Kidney glomerular epithelial cell (primary cell): ENCODE results near the gene NUP54.
A peak's percentile ranks its signal among the peaks of the same experiment; 100 is the strongest.

Experiments used
- DNase-seq: peaks from one replicate; lab custom pipeline; 2025; lab: John Stamatoyannopoulos, UW

The NUP54 gene

DNA sequence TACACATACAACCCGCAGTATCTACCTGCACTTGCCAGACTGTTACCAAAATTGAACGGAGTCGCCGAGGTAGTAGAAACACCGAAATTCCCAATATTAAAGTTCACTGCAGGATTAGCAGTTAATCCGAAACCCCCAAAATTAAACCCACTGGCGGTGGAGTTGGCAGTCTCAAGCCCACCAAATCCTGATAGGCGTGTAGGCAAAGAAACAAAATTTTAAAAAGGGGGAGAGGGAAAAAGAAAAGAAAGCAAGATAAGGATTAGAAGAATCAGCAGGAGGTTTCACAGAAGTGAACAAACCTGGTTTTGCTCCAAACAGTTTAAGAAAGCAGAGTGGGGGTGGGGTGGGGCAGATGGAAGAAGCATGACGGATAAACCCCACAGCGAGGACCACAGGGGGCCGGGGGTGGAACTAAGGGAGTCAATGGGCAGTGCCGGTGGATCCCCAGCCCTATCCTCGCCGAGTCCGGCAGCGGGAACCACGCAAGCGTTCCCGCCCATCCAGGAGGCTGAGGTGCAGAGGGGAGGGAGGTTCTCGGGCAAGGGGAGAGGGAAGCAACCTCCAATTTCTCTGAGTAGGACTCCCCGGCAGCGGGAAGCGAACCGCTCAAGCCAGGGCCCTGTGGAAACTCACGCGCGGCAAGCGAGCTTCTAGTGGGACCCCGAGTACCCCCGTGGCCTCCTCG, 599 bp downstream of the NUP54 start:
- DNase-seq, result peak; percentile 50

DNA sequence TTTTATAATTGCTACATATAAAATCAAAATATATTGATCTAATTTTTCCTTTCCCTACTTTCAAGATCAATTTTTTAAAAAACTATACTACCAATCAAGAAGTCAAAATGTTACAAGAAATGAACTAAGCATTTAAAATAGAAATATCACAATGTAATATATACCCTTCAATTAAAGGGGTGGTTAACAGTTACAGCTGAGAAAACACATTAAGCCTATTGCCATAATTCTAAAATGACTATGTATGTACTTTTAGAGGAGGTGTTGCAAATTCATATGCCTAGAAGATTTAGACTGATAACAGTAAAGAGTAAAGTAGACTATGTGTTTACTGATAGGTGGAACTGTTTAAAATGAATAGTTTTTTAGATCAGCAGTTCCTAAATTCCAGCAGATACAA, 3.7 kb downstream of the NUP54 start:
- DNase-seq, result no peak

DNA sequence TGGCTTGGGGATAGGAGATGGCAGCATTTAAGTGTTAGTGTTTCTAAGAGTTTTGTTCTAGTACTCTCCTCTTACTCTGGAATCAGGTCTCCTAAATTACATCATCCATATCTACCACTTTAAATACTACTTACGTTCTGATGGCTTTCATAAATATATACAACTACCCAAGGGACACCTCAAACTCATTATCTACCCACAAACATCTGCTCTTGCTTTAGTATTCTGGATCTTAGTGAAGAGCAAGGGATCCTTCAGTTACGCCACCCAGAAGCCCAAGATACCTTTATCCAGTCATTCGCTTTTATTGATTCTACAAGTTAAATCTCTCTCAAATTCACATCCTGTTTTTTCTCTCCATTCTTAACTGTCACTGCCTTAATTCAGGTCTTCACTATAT, 7.0 kb downstream of the NUP54 start:
- DNase-seq, result no peak

DNA sequence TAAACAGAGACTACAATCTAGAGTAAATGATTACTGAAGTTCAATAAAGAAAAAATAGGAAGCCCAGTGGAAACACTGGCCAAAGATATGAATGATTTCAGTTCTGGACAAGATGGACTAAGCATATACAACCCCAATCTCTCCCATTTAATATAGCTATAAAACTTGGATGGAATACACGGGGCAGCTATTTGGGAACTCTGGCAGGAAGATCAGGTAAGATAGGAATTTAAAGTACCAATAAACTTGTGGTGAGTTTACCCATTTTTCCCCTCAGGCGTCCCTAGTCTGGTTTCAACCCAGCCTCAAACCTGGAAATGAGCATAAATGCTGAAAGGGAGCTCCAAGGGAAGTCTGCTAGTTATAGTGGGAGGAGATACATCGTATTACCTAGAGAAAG, 20.4 kb downstream of the NUP54 start:
- DNase-seq, result no peak

DNA sequence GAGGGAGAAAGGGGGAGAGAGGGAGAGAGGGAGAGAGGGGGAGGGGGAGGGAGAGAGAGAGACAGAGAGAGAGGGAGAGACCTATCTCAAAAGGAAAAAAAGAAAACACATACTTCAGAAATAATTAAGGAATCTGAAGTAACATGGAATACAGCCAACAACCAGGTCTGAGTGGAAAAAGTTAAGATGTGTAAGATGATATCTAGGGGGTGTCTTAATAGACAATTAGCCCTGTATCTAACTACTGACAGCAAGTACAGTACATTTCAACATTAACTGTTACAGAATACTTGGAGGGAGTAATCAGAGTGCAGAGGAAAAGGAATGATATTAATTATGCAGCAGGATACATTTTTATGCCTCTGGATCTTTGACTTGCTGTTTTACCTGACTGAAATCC, 22.4 kb downstream of the NUP54 start:
- DNase-seq, result no peak

DNA sequence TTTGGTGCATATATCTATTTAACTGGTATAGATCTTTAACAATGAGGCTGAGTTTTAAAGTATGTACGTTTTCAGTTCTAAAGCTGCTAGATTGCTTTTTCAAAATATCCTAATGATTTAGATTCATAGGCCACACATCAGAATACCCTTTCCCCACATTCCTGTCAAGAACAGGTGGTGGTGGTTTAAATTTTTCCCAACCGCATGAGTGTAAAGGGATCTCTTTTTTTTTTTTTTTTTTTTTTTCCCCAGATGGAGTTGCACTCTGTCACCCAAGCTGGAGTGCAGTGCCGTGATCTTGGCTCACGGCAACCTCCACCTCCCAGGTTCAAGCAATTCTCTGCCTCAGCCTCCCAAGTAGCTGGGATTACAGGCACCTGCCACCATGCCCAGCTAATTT, 28.0 kb downstream of the NUP54 start:
- DNase-seq, result no peak

DNA sequence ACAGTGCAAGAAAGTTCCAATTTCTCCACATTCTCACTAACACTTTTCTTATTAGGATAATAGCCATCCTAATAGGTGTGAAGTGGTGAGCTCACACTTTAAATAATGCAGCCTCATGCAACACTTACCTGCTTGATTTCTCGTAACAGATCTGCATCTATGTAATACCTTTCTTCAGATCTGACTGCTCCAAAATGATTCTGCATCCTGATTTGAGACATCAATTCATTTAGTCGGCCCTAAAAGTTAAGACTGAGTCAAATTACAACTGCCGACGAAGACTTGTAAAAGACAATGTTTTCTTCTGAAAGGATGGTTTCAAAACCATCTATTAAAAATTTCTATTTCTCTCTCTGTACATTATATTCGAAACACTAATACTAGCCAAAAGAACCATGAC, 30.7 kb downstream of the NUP54 start:
- no peak for DNase-seq

DNA sequence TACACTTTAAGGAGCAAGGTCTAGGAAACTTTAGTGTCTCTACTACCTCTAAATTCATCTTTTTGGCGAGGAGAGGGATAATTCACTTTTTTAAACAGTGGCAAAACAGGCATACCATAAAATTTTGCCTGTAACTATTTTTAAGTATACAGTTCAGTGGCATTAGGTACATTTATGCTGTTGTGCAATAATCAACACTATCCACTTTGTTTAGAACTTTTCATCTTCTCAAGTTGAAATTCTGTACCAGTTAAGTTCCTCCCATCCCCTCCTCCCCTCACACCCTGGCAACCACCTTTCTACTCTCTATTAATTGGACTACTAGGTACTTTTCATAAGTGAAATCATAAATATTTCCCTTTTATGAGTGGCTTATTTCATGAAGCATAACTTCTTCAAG, 31.4 kb downstream of the NUP54 start:
- DNase-seq, result no peak

DNA sequence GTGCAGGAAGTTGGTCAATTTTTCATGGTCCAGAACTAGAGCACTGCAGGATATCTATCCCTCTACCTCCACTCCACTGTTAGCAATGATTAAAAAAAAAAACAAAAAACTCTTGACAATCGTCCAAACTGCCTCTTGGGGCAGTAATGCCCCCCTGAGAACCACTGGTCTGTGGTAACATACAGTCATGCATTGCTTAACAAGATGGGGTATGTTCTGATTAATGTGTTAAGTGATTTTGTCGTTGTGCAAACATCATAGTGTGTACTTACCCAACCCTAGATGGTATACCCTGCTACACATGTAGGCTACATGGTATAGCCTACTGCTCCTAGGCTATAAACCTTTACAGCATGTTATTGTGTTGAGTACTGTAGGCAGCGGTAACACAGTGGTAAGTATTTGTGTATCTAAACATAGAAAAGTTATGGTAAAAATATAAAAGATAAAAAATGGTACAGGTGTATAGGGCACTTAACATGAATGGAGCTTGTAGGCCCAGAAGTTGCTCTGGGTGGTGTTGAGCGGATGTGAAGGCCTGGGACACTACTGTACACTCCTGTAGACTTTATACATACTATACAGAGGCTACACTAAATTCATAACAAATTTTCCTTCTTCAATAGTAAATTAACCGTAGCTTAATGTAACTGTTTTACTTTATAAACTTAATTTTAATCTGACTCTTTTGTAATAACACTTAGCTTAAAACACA, 39.6 kb downstream of the NUP54 start:
- peak; percentile 28 for DNase-seq

DNA sequence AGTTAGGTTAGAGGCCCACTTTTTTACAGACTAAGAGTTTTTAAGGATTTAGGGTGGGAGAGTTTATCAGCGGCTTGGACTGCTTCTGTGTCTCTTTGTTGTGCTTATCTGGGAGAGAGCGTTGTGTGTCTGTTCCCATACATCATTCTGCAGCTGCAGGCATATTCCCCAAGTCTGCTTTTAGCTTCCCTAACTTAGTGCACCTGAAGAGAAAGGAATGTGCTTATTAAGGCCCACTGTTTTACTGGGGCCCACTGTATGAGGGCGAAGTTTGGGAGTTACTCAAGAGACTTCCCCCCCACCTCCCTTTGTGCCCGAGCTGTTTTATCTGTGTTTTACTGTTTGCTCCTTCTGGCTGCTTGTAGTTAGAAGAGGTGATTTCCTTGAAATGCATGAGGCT, 41.8 kb downstream of the NUP54 start:
- no peak for DNase-seq

DNA sequence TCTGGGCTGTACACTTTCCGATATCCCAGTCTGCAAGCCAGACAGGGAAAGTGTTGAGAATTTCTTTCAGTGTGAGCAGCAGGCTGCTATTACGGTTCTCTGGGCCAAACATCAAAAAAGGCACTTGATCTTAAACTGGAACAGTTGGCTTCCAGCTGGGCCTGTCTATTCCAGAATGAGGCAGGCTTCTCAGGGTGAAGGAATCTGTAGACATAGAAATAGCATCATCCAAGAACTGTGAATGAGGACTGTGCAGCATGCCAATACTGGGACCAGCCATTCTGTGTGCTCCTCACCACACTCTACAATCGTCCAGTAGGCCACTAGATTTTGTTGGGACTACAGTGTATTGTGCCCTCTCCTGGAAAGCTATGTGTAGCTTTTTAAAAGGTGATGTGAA, 42.5 kb downstream of the NUP54 start:
- DNase-seq, result no peak

DNA sequence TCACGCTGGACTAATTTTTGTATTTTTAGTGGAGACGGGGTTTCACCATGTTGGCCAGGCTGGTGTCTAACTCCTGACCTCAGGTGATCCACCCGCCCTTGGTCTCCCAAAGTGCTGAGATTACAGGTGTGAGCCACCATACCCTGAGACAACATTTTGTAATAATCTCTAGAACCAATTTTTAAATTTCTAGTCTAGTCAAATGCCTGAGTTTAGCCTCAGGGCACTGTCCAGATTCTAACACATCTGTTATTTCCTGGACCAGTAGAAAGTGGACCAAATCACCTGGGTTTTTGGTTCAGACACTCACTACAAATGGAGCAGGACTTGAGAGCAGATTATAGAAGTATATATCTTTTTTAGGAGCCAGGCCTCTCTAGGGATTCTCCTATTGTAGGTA, 52.1 kb downstream of the NUP54 start:
- no peak for DNase-seq

DNA sequence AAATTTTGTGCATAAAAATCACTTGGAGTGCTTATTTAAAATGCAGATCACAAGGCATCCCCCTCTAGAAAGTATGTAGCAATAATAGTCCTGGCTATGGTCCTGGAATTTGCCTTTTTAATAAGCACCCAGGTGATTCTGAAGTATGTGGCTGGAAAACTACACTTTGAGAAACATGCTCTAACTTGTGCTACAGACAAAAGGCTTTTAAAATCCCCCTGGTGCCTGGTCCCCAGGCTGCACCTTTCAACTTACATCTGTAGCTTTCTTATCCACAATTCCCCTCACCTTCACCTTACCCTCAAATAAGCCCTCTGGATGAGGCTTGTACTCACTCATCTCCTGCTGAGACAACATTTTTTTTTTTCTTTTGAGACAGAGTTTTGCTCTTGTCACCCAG, 52.6 kb downstream of the NUP54 start:
- DNase-seq, result no peak

DNA sequence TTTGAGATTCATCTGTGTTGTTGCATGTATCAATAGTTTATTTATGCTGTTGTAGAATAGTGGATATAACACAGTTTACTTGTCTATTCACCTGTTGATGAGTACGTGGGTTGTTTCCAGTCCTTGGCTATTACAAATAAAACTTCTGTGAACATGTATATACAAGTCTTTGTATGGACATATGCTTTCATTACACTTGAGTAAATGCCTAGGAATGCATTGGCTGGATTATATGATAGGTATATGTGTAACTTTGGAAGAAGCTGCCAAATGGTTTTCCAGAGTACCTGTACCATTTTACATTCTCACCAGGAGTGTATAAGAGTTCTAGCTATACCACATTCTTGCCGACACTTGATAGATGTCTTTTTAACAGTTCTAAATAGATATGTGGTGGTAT, 57.1 kb downstream of the NUP54 start:
- DNase-seq, result no peak

DNA sequence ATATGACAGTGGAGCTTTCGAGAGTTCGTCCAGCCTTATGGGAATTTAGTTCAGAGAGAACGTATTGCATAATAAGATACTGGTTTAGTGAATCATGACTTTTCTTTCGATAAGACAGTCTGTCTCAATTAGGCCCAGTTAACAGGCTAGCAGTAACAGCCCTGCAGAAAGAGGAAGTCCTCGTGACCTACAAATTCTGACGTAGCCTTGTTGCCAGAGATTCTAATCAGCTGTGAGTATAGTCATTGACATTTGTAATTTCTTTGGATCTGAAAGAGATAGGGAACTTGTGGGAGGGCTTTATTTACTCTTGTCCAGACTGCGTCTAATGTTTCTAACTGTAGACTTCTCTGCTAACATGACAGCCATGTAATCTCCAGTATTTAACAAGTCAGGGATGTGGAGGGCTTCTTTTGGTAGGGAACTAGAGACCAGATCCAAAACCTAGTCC, 57.9 kb downstream of the NUP54 start:
- no peak for DNase-seq

DNA sequence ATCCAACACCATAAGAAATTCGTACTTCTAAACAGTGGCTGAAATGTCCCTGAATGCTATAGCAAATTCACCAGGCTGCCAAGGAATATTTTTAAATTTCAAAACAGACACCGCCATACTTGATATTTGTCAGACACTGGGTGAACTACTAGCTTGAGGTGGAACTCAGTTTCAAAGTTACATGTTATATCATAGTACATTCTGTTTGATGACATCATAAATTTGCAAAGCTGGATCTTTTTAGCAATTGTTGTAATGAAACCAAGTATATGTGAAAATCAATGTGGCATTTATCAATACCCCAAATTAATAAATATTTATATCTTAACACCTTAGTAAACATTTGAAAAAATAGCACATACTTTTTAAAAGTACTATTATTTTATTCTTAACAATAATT, 59.5 kb downstream of the NUP54 start:
- DNase-seq, result no peak

DNA sequence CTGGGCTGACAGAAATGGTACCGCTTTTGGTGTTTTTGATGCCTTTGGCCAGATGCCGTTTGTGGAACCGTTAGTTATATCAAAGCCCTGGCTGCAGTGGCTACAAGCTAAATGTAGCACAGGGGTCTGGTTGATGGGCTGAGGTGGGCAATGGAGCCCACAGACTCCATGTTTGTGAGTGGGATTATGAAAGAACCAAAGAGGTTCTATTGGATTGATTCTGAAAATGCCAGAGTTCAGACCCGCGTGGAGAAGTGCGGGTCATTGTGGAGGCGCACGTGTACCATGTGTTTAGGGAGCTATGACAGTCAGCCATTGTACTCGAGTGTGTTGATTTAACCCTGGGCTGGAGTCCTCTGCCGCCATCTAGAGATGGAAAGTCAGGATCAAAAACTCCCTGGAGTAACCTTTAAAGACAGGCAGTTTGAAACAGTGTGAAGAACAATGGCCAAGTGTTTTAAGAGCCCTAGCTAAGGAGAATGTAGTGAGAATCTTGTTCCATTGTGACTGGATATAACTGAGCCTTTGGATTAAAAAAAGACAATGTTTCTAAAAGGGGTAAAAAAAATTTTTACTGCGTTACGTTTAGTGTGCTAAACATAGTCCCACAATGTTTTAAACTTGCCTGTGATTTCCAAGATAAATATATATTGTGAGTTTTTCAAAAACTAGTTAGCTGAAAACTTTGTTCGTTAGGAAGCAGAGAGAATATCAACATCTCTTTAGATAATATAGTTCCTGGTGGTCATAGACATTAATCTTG, 61.0 kb downstream of the NUP54 start:
- peak; percentile 37 for DNase-seq

DNA sequence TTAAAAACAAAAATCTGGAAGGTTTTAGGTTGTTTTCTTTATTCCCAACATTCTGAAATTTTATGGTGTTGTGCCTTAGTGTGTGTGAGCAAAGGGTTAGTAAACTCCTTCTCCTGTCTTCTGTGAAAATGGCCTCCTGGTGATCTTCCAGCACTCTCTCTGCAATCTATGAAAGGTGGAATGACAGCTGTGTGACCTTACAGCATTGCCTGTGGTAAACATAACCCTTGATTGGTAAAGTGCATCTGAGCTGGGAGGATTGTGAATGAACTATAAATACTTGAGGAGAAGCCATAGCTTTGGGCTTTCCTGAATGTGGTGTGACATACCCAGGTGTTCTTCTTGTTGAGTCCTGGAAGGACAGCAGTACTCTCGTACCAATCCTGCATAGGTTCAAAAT, 63.7 kb downstream of the NUP54 start:
- no peak for DNase-seq

DNA sequence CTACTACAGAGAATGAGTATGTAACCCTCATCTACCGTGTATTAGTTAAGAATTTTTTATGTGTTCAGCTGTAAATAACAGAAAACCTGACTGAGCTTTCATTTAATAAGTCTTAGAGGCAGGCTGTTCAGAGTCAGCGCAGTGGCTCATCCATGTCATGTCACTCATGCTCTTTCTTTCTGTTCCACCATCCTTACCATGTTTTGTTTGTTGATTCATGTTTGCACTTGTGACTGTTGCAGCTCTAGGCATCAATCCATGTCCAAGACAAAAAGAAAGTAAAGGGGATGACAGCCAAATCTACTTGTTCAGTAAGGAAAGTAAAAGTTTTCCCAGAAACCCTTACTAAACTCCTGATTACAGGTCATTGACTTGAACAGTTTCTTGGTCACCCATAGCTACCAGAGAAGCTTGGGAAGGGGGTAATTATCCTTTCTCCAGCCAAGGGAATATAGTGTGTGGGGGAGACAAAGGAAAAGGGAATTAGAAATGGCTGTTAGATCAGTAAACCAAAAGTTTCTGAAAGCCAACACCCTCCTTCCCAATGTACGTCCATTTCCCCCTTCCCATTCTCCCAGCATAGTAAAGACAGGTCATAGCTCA, 64.7 kb downstream of the NUP54 start:
- no peak for DNase-seq

DNA sequence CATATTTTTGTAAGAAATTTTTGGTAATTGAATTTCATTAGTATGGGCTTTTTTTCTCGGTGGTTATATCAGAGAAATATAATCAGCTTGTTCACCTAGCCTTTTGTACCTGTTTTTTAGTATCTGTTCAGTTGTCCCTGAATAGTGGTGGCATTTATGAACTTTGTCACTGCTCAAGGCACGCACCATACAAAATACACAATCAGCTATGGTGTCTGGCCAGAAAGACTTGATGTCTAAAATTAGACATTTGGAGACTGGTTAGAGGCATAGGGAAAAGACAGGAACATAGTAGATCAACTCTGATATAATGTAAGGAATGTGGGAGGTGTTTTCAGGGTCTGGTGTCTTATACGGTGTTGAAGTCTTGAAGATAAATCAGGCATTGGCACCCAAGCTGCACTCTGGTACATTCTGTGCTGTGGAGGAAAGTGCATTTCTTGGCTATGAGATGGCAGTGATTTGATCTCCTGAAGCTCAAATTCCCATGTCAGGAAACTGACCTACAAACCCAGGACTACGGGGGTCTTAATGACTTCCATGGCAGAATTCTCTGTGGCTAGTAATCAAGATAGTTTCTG, 70.1 kb downstream of the NUP54 start:
- DNase-seq, result no peak

DNA sequence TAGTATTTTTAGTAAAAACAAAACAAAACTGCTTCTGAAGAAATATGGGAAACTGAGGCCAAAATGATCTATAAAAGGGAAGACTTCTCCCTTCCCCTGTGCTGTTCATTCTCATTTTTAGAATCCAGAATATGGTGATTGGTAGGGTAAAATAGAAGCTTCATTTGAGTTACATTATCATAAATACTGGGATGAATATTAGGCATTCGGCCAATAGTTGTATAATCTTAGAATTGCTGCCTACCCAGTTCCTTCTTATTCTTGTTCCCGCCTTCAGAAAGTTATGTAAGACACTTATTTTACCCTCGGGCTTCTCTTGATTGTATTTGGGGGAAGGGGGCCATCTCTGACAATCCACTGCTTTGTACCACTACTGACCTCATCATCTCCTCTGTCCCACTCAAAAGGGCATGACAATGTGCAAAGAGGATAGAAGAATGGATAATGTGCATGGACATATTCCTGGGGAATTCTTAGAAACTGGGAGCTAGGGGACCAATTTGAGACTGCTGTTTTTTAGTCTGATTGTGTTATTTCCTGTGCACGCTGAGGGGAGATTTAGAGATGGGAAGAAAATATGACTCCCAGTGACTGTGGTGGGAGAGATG, 73.1 kb downstream of the NUP54 start:
- DNase-seq, result no peak

DNA sequence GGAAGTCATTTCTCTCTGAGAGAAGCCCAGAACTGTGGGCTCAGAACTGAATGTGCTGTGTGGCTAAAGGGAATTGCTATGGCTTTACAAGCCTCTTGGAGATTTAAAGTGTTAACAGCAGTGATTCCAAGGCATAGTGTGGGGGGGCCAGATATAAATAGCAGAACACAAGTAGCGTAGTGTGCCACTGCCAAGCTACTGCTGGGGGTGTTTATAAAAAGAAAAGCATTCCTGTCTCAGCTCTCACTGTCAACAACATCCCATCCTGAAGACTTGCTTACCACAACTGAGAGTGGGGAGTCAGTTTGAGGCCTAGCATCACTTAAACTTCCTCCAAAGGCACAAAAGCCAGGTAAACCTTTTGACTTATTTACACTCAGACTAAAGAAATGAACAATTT, 73.7 kb downstream of the NUP54 start, which contains the start of gene ART3:
Gene ART3, plus strand, starts transcription at position 242 of the 400 bp plus-strand sequence. CDS start 1,181 bp downstream, outside the sequence.
- DNase-seq, result no peak
